Panc1 (cell line): Measurements from ENCODE around the gene NT5M. TPM values are rescaled to one million over a fixed set of nuclear protein-coding genes. Genes with fewer than 3 reads are reported as not detected.

Experiments used
- ATAC-seq: fragments of 200-7000 bp; cut with Tn5 transposase; 2 replicates; pipeline ENCODE4 v1.9.1; 2020; ENCODE audit warnings: mild to moderate bottlenecking, moderate library complexity
- BruUV-seq: library from RNA; stranded (reverse); fragments of 400-500 nt; replicated peaks from 2 replicates; lab custom pipeline; 2021; lab: Mats Ljungman, UMichigan
- CTCF ChIA-PET: fragments of 300-600 bp; sonication (Branson Sonifier 250); formaldehyde crosslinking; loops from one replicate; lab custom pipeline; 2022; ENCODE audit warnings: antibody characterized with exemption; lab: Charles Lee
- POLR2A ChIA-PET: fragments of 300-600 bp; sonication (Branson Sonifier 250); formaldehyde crosslinking; loops from one replicate; lab custom pipeline; 2022; ENCODE audit warnings: antibody characterized with exemption; lab: Charles Lee
- DNase-seq: peaks from one replicate; pipeline ENCODE4 v3.0.0-alpha.2; 2010; ENCODE audit warnings: low read depth, low spot score
- H3K27ac ChIP-seq: 2 replicates; pipeline ENCODE4 v1.5.1; 2011; ENCODE audit warnings: mild to moderate bottlenecking, low read length, inconsistent platforms
- H3K27me3 ChIP-seq: fragments of 200-500 bp; sonication (Bioruptor generic); 2 replicates; pipeline ENCODE4 v1.6.0; 2014; ENCODE audit warnings: low read length, inconsistent platforms; ENCODE audit not compliant: control insufficient read depth, insufficient read depth
- H3K36me3 ChIP-seq: fragments of 200-500 bp; sonication (Bioruptor generic); 2 replicates; pipeline ENCODE4 v1.5.1; 2014; ENCODE audit warnings: inconsistent platforms, mild to moderate bottlenecking, low read length, moderate library complexity; ENCODE audit not compliant: control insufficient read depth, insufficient read depth
- H3K4me1 ChIP-seq: 2 replicates; pipeline ENCODE4 v1.5.1; 2011; ENCODE audit warnings: inconsistent platforms, mild to moderate bottlenecking, low read length, moderate library complexity; ENCODE audit not compliant: control insufficient read depth, insufficient read depth
- H3K4me3 ChIP-seq, 2 experiments: 2 replicates each; pipeline ENCODE4 v1.5.1; 2011 to 2012; ENCODE audit warnings: low read depth in 2 of 2, low read length in 2 of 2, mild to moderate bottlenecking in 2 of 2, inconsistent platforms in 1 of 2, moderate library complexity in 1 of 2
- H3K9me3 ChIP-seq: fragments of 200-500 bp; sonication (Bioruptor generic); 2 replicates; pipeline ENCODE4 v1.5.1; 2014; ENCODE audit warnings: low read depth, mild to moderate bottlenecking, inconsistent platforms, low read length, moderate library complexity; ENCODE audit not compliant: control insufficient read depth, insufficient read depth
- POLR2AphosphoS5 ChIP-seq: IDR thresholded peaks from 2 replicates; pipeline ENCODE4 v1.6.1; 2012; ENCODE audit warnings: mild to moderate bottlenecking, low read depth, low read length, moderate library complexity
- SIN3A ChIP-seq: IDR thresholded peaks from 2 replicates; pipeline ENCODE4 v1.6.1; 2012; ENCODE audit warnings: low read depth, mild to moderate bottlenecking, low read length, moderate library complexity, borderline replicate concordance; ENCODE audit not compliant: insufficient read depth
- TCF7L2 ChIP-seq: IDR thresholded peaks from 2 replicates; pipeline ENCODE4 v1.6.1; 2011; ENCODE audit warnings: mild to moderate bottlenecking, low read depth, low read length, inconsistent platforms
- in situ Hi-C: cut with HindIII; loops from 2 replicates; pipeline ENCODE4 v1.10.0; 2016; ENCODE audit warnings: low sequenced_read_pairs, low pct_unique_long_range_greater_than_20kb
- intact Hi-C: fragments of 100-400 bp; cut with micrococcal nuclease; formaldehyde crosslinking; loops from one replicate; pipeline ENCODE4 v1.10.0; 2022; ENCODE audit not compliant: unreplicated experiment
- total RNA-seq: library from RNA; stranded (reverse); gene quantifications from one replicate; pipeline ENCODE4 v1.2.1, GENCODE V29; 2021; ENCODE audit not compliant: unreplicated experiment
- TF ChIP-seq, protein P1 (sequence below): fragments of 450-650 bp; IDR thresholded peaks from 2 replicates; pipeline ENCODE4 v1.5.1; 2017; ENCODE audit warnings: mild to moderate bottlenecking
- TF ChIP-seq, protein P2 (sequence below), 2 experiments: IDR thresholded peaks; 2 replicates each; pipeline ENCODE4 v1.6.1; 2011 to 2012; ENCODE audit warnings: low read depth in 2 of 2, control low read depth in 1 of 2, low read length in 1 of 2, mild to moderate bottlenecking in 1 of 2, moderate library complexity in 1 of 2; ENCODE audit not compliant: insufficient read depth in 1 of 2

NT5M gene
- total RNA-seq, 1 experiment from 2014 or later, result 3.1 TPM

DNA sequence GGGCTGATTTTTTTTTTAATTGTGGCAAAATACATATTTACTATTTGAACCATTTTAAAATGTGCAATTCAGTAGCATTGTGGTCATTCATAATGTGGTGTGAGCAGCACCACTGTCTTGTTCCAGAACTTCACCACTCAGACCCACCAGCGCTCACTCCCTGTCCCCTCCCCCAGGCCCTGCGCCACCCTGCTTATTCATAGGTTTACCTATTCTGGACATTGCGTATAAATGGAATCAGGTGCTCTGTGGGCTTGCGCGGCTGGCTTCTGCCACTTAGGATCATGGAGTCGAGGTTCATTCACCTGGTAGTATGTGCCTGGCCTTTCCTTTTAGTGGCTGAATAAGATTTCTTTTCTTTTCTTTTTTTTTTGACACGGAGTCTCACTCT, 59.4 kb downstream of the NT5M start:
- TF ChIP-seq POLR2AphosphoS5 (no peak), TCF7L2 (no peak), SIN3A (no peak)
- TF ChIP-seq, protein P1, sequence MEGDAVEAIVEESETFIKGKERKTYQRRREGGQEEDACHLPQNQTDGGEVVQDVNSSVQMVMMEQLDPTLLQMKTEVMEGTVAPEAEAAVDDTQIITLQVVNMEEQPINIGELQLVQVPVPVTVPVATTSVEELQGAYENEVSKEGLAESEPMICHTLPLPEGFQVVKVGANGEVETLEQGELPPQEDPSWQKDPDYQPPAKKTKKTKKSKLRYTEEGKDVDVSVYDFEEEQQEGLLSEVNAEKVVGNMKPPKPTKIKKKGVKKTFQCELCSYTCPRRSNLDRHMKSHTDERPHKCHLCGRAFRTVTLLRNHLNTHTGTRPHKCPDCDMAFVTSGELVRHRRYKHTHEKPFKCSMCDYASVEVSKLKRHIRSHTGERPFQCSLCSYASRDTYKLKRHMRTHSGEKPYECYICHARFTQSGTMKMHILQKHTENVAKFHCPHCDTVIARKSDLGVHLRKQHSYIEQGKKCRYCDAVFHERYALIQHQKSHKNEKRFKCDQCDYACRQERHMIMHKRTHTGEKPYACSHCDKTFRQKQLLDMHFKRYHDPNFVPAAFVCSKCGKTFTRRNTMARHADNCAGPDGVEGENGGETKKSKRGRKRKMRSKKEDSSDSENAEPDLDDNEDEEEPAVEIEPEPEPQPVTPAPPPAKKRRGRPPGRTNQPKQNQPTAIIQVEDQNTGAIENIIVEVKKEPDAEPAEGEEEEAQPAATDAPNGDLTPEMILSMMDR, result no peak
- TF ChIP-seq, protein P2, sequence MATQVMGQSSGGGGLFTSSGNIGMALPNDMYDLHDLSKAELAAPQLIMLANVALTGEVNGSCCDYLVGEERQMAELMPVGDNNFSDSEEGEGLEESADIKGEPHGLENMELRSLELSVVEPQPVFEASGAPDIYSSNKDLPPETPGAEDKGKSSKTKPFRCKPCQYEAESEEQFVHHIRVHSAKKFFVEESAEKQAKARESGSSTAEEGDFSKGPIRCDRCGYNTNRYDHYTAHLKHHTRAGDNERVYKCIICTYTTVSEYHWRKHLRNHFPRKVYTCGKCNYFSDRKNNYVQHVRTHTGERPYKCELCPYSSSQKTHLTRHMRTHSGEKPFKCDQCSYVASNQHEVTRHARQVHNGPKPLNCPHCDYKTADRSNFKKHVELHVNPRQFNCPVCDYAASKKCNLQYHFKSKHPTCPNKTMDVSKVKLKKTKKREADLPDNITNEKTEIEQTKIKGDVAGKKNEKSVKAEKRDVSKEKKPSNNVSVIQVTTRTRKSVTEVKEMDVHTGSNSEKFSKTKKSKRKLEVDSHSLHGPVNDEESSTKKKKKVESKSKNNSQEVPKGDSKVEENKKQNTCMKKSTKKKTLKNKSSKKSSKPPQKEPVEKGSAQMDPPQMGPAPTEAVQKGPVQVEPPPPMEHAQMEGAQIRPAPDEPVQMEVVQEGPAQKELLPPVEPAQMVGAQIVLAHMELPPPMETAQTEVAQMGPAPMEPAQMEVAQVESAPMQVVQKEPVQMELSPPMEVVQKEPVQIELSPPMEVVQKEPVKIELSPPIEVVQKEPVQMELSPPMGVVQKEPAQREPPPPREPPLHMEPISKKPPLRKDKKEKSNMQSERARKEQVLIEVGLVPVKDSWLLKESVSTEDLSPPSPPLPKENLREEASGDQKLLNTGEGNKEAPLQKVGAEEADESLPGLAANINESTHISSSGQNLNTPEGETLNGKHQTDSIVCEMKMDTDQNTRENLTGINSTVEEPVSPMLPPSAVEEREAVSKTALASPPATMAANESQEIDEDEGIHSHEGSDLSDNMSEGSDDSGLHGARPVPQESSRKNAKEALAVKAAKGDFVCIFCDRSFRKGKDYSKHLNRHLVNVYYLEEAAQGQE (IDR thresholded peaks at IDR 0.05; ENCODE audit: insufficient read depth in 1 of 2, low read depth in 2 of 2, low read length in 1 of 2), result no peak
- ChIA-PET CTCF (no interaction called here), POLR2A (no interaction called here)
- Histone ChIP-seq H3K27ac (no peak overlapping the region), H3K27me3 (no peaks in the 10 kb centered on the region), H3K9me3 (peaks cover 3% of the 10 kb centered on the region; the same call in 1 of the 2 replicates), H3K4me1 (no peaks in the 10 kb centered on the region), H3K36me3 (no peaks in the 10 kb centered on the region), H3K4me3 (no peak overlapping the region)
- intact Hi-C loops, result no loop called here
- ATAC-seq (no peak), DNase-seq (no peak)
- no TSS peak for BruUV-seq
- in situ Hi-C loops, result no loop called here

DNA sequence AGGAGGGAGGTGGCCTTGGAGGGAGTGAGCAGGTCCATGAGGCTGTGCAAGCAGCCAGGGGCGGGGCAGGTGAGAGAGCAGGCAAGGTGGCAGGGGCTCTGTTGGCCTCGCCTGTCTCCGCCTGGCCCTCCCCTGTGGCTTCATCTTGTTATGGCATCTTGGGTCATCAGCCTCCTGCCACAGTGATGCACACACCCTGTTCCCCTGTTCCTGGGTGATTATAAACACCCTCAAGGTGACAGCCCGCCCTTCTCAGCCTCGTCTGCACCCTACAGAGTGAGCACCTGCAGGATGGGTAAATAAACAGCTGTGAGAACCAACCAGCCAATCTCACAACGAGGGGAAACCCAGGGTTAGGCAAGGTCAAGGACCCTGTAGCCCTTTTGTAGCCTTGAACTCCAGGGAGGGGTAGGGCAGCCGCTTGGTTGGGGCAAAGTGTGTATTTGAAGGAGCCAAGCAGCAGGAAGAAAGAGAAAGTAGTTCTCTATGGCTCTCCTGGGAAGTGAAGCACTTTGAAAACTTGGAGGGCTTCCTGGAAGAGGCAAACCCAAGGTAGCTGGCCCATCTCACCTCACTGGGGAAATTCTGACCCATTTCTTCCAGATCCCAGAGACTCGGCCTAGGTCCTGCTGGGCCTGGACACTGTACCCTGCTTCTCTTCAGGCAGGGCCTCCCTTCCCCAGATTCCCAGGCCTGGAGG, 60.6 kb downstream of the NT5M start:
- ATAC-seq (no peak), DNase-seq (no peak)
- intact Hi-C loops (no loop called here), in situ Hi-C loops (no loop called here)
- no TSS peak for BruUV-seq
- ChIA-PET CTCF (no interaction called here), POLR2A (no interaction called here)
- no peaks in the 10 kb centered on the region for H3K36me3 ChIP-seq
- no peak overlapping the region for H3K27ac ChIP-seq
- peaks cover 3% of the 10 kb centered on the region; the same call in 1 of the 2 replicates for H3K9me3 ChIP-seq
- no peaks in the 10 kb centered on the region for H3K27me3 ChIP-seq
- H3K4me3 ChIP-seq, result no peak overlapping the region
- H3K4me1 ChIP-seq, result no peaks in the 10 kb centered on the region
- TF ChIP-seq POLR2AphosphoS5 (no peak), SIN3A (no peak), TCF7L2 (no peak)
- TF ChIP-seq, protein P1, result no peak
- TF ChIP-seq, protein P2 (IDR thresholded peaks at IDR 0.05; ENCODE audit: insufficient read depth in 1 of 2, low read depth in 2 of 2, low read length in 1 of 2), result no peak
